ENCODE measurements around the gene SELE. TPM values are rescaled to one million over a fixed set of nuclear protein-coding genes. Genes with fewer than 3 reads are reported as not detected.
"Not testable (repeated sequence)": the region's sequence is repeated elsewhere in the genome, so short reads cannot be mapped to it uniquely, and the experiment has no call there.

The SELE gene
- total RNA-seq, 1 experiment from 2014 or later, result not detected

GRCh38 chr1:169694304-169695075, 39.4 kb downstream of the SELE start:
- TF ChIP-seq CTCF (IDR thresholded peaks at IDR 0.05; ENCODE audit: unreplicated experiment), result no peak
- H3K9me3 Mint-ChIP-seq (ENCODE audit: unreplicated experiment), result no peaks in the 10 kb centered on the region
- ChIA-PET POLR2A (no interaction called here), CTCF (interaction anchor here (0.6 to 2.7 kb wide), 8 partner anchors 16 to 155 kb away, joined by 3 to 16 read pairs (median 3); no protein-coding TSS in a partner anchor)
- H3K27ac Mint-ChIP-seq (ENCODE audit: low read depth, unreplicated experiment), result no peak overlapping the region
- intact Hi-C loops (cut with micrococcal nuclease), result loop anchor here (5.0 kb wide), 1 partner anchor 92 kb away; no protein-coding TSS in a partner anchor
- H3K27me3 Mint-ChIP-seq (ENCODE audit: insufficient read depth, unreplicated experiment), result peaks cover 18% of the 10 kb centered on the region
- no TSS peak for BruUV-seq (replicated peaks)
- DNase-seq (ENCODE audit: unreplicated experiment), result no peak
- no peaks in the 10 kb centered on the region for H3K4me1 Mint-ChIP-seq (ENCODE audit: insufficient read depth, unreplicated experiment)
- no peak overlapping the region for H3K4me3 Mint-ChIP-seq (ENCODE audit: unreplicated experiment)
- H3K36me3 Mint-ChIP-seq (ENCODE audit: insufficient read depth, unreplicated experiment), result no peaks in the 10 kb centered on the region

DNA sequence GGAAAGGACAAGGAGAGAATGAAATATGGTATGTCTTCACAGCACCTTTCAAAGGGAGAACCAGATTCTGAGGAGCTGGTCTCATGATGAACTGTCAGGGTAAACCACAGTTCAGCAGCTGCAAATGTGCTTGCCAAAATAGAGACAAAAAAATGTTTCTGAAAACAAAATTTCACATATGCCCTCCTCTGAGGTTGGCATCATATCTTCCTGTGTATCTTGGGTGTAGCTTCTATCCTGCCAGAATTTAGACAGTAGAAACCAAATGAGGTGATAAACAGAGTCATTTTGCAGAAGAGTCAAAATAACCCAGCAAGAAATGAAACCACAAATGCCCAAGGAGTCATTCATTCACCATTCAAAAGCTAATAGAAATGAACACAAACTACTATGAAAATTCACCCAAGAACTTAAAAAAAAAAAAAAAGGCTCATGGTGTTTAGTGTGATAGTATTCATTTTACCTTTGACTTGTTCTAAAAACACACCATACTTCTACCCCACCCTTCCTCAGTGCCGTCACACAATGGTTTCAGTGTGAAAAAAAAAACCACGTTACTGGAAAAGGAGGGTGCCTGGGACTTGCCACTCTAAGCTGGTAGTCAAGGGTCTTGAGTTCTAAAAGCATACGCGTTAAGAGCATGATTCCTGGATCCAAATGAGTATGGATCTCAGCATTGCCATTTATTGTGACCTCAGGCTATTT, 41.0 kb downstream of the SELE start:
- Mint-ChIP-seq H3K9me3 (ENCODE audit: unreplicated experiment) (no peaks in the 10 kb centered on the region), H3K27me3 (ENCODE audit: insufficient read depth, unreplicated experiment) (peaks cover 18% of the 10 kb centered on the region), H3K36me3 (ENCODE audit: insufficient read depth, unreplicated experiment) (no peaks in the 10 kb centered on the region), H3K4me3 (ENCODE audit: unreplicated experiment) (no peak overlapping the region), H3K4me1 (ENCODE audit: insufficient read depth, unreplicated experiment) (no peaks in the 10 kb centered on the region), H3K27ac (ENCODE audit: low read depth, unreplicated experiment) (no peak overlapping the region)
- BruUV-seq (replicated peaks), result no TSS peak
- intact Hi-C loops (cut with micrococcal nuclease), result loop anchor here (5.0 kb wide), 1 partner anchor 91 kb away; no protein-coding TSS in a partner anchor
- no peak for TF ChIP-seq CTCF (IDR thresholded peaks at IDR 0.05; ENCODE audit: unreplicated experiment)
- CTCF ChIA-PET, result interaction anchor here (0.5 to 2.7 kb wide), 10 partner anchors 11 to 1151 kb away, joined by 3 to 9 read pairs (median 5); no protein-coding TSS in a partner anchor
- POLR2A ChIA-PET, result no interaction called here
- no peak for DNase-seq (ENCODE audit: unreplicated experiment)

GRCh38 chr1:169690489-169690888, 43.4 kb downstream of the SELE start:
- H3K9me3 Mint-ChIP-seq (ENCODE audit: unreplicated experiment), result no peaks in the 10 kb centered on the region
- intact Hi-C loops (cut with micrococcal nuclease), result loop anchor here (5.0 kb wide), 1 partner anchor 88 kb away; no protein-coding TSS in a partner anchor
- no peaks in the 10 kb centered on the region for H3K36me3 Mint-ChIP-seq (ENCODE audit: insufficient read depth, unreplicated experiment)
- no peak for TF ChIP-seq CTCF (IDR thresholded peaks at IDR 0.05; ENCODE audit: unreplicated experiment)
- ChIA-PET CTCF (interaction anchor here (0.7 to 1.3 kb wide), 4 partner anchors 9 to 22 kb away, joined by 3 to 5 read pairs (median 4); no protein-coding TSS in a partner anchor), POLR2A (no interaction called here)
- H3K27ac Mint-ChIP-seq (ENCODE audit: low read depth, unreplicated experiment), result no peak overlapping the region
- no peaks in the 10 kb centered on the region for H3K4me1 Mint-ChIP-seq (ENCODE audit: insufficient read depth, unreplicated experiment)
- H3K27me3 Mint-ChIP-seq (ENCODE audit: insufficient read depth, unreplicated experiment), result peaks cover 10% of the 10 kb centered on the region
- no peak overlapping the region for H3K4me3 Mint-ChIP-seq (ENCODE audit: unreplicated experiment)
- no peak for DNase-seq (ENCODE audit: unreplicated experiment)
- BruUV-seq (replicated peaks), result no TSS peak

GRCh38 chr1:169689395-169689794, 44.5 kb downstream of the SELE start:
- H3K4me1 Mint-ChIP-seq (ENCODE audit: insufficient read depth, unreplicated experiment), result no peaks in the 10 kb centered on the region
- CTCF ChIA-PET, result interaction anchor here (0.5 to 1.3 kb wide), 4 partner anchors 10 to 1241 kb away, joined by 3 to 5 read pairs (median 4); no protein-coding TSS in a partner anchor
- no peak overlapping the region for H3K4me3 Mint-ChIP-seq (ENCODE audit: unreplicated experiment)
- BruUV-seq (replicated peaks), result no TSS peak
- POLR2A ChIA-PET, result no interaction called here
- H3K27ac Mint-ChIP-seq (ENCODE audit: low read depth, unreplicated experiment), result no peak overlapping the region
- H3K9me3 Mint-ChIP-seq (ENCODE audit: unreplicated experiment), result no peaks in the 10 kb centered on the region
- TF ChIP-seq CTCF (IDR thresholded peaks at IDR 0.05; ENCODE audit: unreplicated experiment), result no peak
- intact Hi-C loops (cut with micrococcal nuclease), result no loop called here
- DNase-seq (ENCODE audit: unreplicated experiment), result no peak
- H3K27me3 Mint-ChIP-seq (ENCODE audit: insufficient read depth, unreplicated experiment), result no peaks in the 10 kb centered on the region
- H3K36me3 Mint-ChIP-seq (ENCODE audit: insufficient read depth, unreplicated experiment), result no peaks in the 10 kb centered on the region

GRCh38 chr1:169688377-169688776, 45.5 kb downstream of the SELE start:
- CTCF ChIA-PET, result interaction anchor here (0.6 to 1.6 kb wide), 3 partner anchors 10 to 24 kb away, joined by 3 to 4 read pairs (median 3); no protein-coding TSS in a partner anchor
- H3K4me3 Mint-ChIP-seq (ENCODE audit: unreplicated experiment); H3K4me1 Mint-ChIP-seq (ENCODE audit: insufficient read depth, unreplicated experiment); POLR2A ChIA-PET; BruUV-seq (replicated peaks); H3K27ac Mint-ChIP-seq (ENCODE audit: low read depth, unreplicated experiment); DNase-seq (ENCODE audit: unreplicated experiment); intact Hi-C loops (cut with micrococcal nuclease); H3K9me3 Mint-ChIP-seq (ENCODE audit: unreplicated experiment); H3K36me3 Mint-ChIP-seq (ENCODE audit: insufficient read depth, unreplicated experiment); H3K27me3 Mint-ChIP-seq (ENCODE audit: insufficient read depth, unreplicated experiment): not testable (repeated sequence)
